ENCODE data around the gene TXNRD2.

- TF ChIP-seq CTCF (conservative IDR thresholded peaks at IDR 0.05) (no peak), EZH2 (IDR thresholded peaks at IDR 0.05; ENCODE audit: low read depth) (no peak)
Measured at GRCh38 chr22:19874307-19875060, 67.1 kb downstream of the TXNRD2 start.

Data from PC-9 (cell line).